ENCODE results near the gene EVA1A. TPM values are rescaled to one million over a fixed set of nuclear protein-coding genes. Genes with fewer than 3 reads are reported as not detected.

The EVA1A gene
- total RNA-seq, 1 experiment from 2014 or later = 10.8 TPM

- H3K27ac ChIP-seq = no peak overlapping the region
- no peaks in the 10 kb centered on the region; the same call in 1 of the 2 replicates for H3K9me2 ChIP-seq (ENCODE audit: insufficient read depth)
- no peaks in the 10 kb centered on the region for H3K79me2 ChIP-seq (ENCODE audit: low read depth)
- intact Hi-C loops (cut with micrococcal nuclease; ENCODE audit: unreplicated experiment) = no loop called here
- ChIA-PET CTCF (no interaction called here), POLR2A (ENCODE audit: unreplicated experiment) (no interaction called here)
- H3K4me2 ChIP-seq = no peak overlapping the region
- no peak overlapping the region for H2AFZ ChIP-seq
- H3K36me3 ChIP-seq (ENCODE audit: low read depth) = no peaks in the 10 kb centered on the region
- H3F3A ChIP-seq (ENCODE audit: insufficient read depth, low read depth) = peaks cover 6% of the 10 kb centered on the region; the same call in 1 of the 2 replicates
- no peak overlapping the region for H3K4me3 ChIP-seq
- DNase-seq = peak in 1 of 2 experiments; percentile 18
- H3K4me1 ChIP-seq (replicated peaks; ENCODE audit: insufficient read depth) = peaks cover 27% of the 10 kb centered on the region
- no peaks in the 10 kb centered on the region for H3K9me3 ChIP-seq (ENCODE audit: insufficient read depth, low read depth)
- TF ChIP-seq CTCF (conservative IDR thresholded peaks at IDR 0.05) (no peak), EZH2 (IDR thresholded peaks at IDR 0.05; ENCODE audit: low read depth) (no peak)
- no TSS peak for BruUV-seq (replicated peaks)
- H3K27me3 ChIP-seq (ENCODE audit: insufficient read depth, low read depth) = no peaks in the 10 kb centered on the region
- H4K20me1 ChIP-seq (ENCODE audit: insufficient read depth) = no peaks in the 10 kb centered on the region
Observed at GRCh38 chr2:75548036-75548573, 12.6 kb downstream of the EVA1A start.

GRCh38 chr2:75547345-75548035 lies 13.2 kb downstream of the EVA1A start:
- H3K9me3 ChIP-seq (ENCODE audit: insufficient read depth, low read depth) = no peaks in the 10 kb centered on the region
- H3K27me3 ChIP-seq (ENCODE audit: insufficient read depth, low read depth) = no peaks in the 10 kb centered on the region
- no peak overlapping the region for H2AFZ ChIP-seq
- TF ChIP-seq CTCF (conservative IDR thresholded peaks at IDR 0.05) (no peak), EZH2 (IDR thresholded peaks at IDR 0.05; ENCODE audit: low read depth) (no peak)
- no peak overlapping the region for H3K4me2 ChIP-seq
- H4K20me1 ChIP-seq (ENCODE audit: insufficient read depth) = no peaks in the 10 kb centered on the region
- DNase-seq = peak in 1 of 2 experiments; percentile 30
- peaks cover 6% of the 10 kb centered on the region; the same call in 1 of the 2 replicates for H3F3A ChIP-seq (ENCODE audit: insufficient read depth, low read depth)
- H3K27ac ChIP-seq = no peak overlapping the region
- POLR2A ChIA-PET (ENCODE audit: unreplicated experiment) = no interaction called here
- no peaks in the 10 kb centered on the region; the same call in 1 of the 2 replicates for H3K9me2 ChIP-seq (ENCODE audit: insufficient read depth)
- no peaks in the 10 kb centered on the region for H3K79me2 ChIP-seq (ENCODE audit: low read depth)
- intact Hi-C loops (cut with micrococcal nuclease; ENCODE audit: unreplicated experiment) = no loop called here
- BruUV-seq (replicated peaks) = no TSS peak
- peaks cover 27% of the 10 kb centered on the region for H3K4me1 ChIP-seq (replicated peaks; ENCODE audit: insufficient read depth)
- no peak overlapping the region for H3K4me3 ChIP-seq
- CTCF ChIA-PET = interaction anchor here (1.0 kb wide), 1 partner anchor 61 kb away, joined by 3 read pairs; no protein-coding TSS in a partner anchor
- no peaks in the 10 kb centered on the region for H3K36me3 ChIP-seq (ENCODE audit: low read depth)

GRCh38 chr2:75545922-75546321 lies 14.8 kb downstream of the EVA1A start:
- Histone ChIP-seq H4K20me1 (ENCODE audit: insufficient read depth) (no peaks in the 10 kb centered on the region), H2AFZ (no peak overlapping the region), H3K9me3 (ENCODE audit: insufficient read depth, low read depth) (no peaks in the 10 kb centered on the region), H3K36me3 (ENCODE audit: low read depth) (no peaks in the 10 kb centered on the region), H3K9me2 (ENCODE audit: insufficient read depth) (no peaks in the 10 kb centered on the region; the same call in 1 of the 2 replicates), H3K4me2 (no peak overlapping the region), H3K79me2 (ENCODE audit: low read depth) (no peaks in the 10 kb centered on the region), H3K4me1 (replicated peaks; ENCODE audit: insufficient read depth) (peaks cover 27% of the 10 kb centered on the region), H3K4me3 (no peak overlapping the region), H3K27ac (no peak overlapping the region), H3F3A (ENCODE audit: insufficient read depth, low read depth) (peaks cover 6% of the 10 kb centered on the region; the same call in 1 of the 2 replicates), H3K27me3 (ENCODE audit: insufficient read depth, low read depth) (no peaks in the 10 kb centered on the region)
- no TSS peak for BruUV-seq (replicated peaks)
- DNase-seq = peak in 1 of 2 experiments; percentile 10
- intact Hi-C loops (cut with micrococcal nuclease; ENCODE audit: unreplicated experiment) = no loop called here
- no peak for TF ChIP-seq CTCF (conservative IDR thresholded peaks at IDR 0.05)
- ChIA-PET CTCF (interaction anchor here (0.7 kb wide), 1 partner anchor 43 kb away, joined by 3 read pairs; no protein-coding TSS in a partner anchor), POLR2A (ENCODE audit: unreplicated experiment) (no interaction called here)
